B cell (primary cell): ENCODE measurements around the gene RIC1. TPM values are rescaled to one million over a fixed set of nuclear protein-coding genes. Genes with fewer than 3 reads are reported as not detected.

Experiments used
- ATAC-seq: fragments of 200-7000 bp; cut with Tn5 transposase; one replicate; pipeline ENCODE4 v1.10.0; 2021; ENCODE audit warnings: low read depth, mild to moderate bottlenecking, moderate number of reproducible peaks, moderate library complexity
- CTCF ChIA-PET: fragments of 350-600 bp; sonication (Branson Sonifier 250); formaldehyde crosslinking; loops from one replicate; lab custom pipeline; 2021; ENCODE audit warnings: antibody characterized with exemption, inconsistent platforms; lab: Charles Lee
- POLR2A ChIA-PET: fragments of 350-600 bp; sonication (Branson Sonifier 250); formaldehyde crosslinking; loops from one replicate; lab custom pipeline; 2021; ENCODE audit warnings: antibody characterized with exemption; lab: Charles Lee
- DNase-seq: peaks from one replicate; pipeline ENCODE4 v3.0.0; 2013
- H2AFZ ChIP-seq: 2 replicates; pipeline ENCODE4 v1.6.1; 2012; ENCODE audit warnings: mild to moderate bottlenecking, low read depth, low read length; ENCODE audit not compliant: insufficient read depth, poor library complexity, severe bottlenecking
- H3K27ac ChIP-seq, 2 donors: 1 replicate in 1 of 2; 2 replicates in 1 of 2; pipeline ENCODE4 v1.5.1; 2012 to 2013; ENCODE audit warnings: low read length in 2 of 2, mild to moderate bottlenecking in 2 of 2, moderate library complexity in 1 of 2
- H3K27me3 ChIP-seq, 4 experiments: fragments of 200-600 bp in 1 of 4; sonication (generic) in 1 of 4; replicated peaks in 1 of 4; 1 replicate in 2 of 4; 2 replicates in 2 of 4; pipeline versions ENCODE4 v1.6.1 to v1.7.0; 2013 to 2016; ENCODE audit warnings: low read length in 3 of 4, mild to moderate bottlenecking in 2 of 4, mixed read lengths in 1 of 4, moderate library complexity in 1 of 4; ENCODE audit not compliant: insufficient read depth in 4 of 4, control insufficient read depth in 3 of 4; ENCODE audit errors: control extremely low read depth in 1 of 4
- H3K36me3 ChIP-seq, 2 experiments: replicated peaks in 1 of 2; 1 replicate in 1 of 2; 2 replicates in 1 of 2; pipeline versions ENCODE4 v1.6.1 to v1.7.1; 2013; ENCODE audit warnings: low read length in 1 of 2; ENCODE audit not compliant: insufficient read depth in 2 of 2, control insufficient read depth in 1 of 2; ENCODE audit errors: control extremely low read depth in 1 of 2, extremely low read depth in 1 of 2
- H3K4me1 ChIP-seq, 2 donors: fragments of 200-600 bp in 1 of 2; sonication (generic) in 1 of 2; 1 replicate in 1 of 2; 2 replicates in 1 of 2; pipeline versions ENCODE4 v1.5.1 to v1.6.1; 2013 to 2017; ENCODE audit warnings: low read length in 2 of 2; ENCODE audit not compliant: control insufficient read depth in 2 of 2, insufficient read depth in 2 of 2
- H3K4me2 ChIP-seq: replicated peaks from 2 replicates; pipeline ENCODE3; 2012; ENCODE audit warnings: mild to moderate bottlenecking, low read depth, low read length; ENCODE audit not compliant: poor library complexity, severe bottlenecking
- H3K4me3 ChIP-seq, 5 experiments: fragments of 200-600 bp in 1 of 5; sonication (generic) in 1 of 5; 1 replicate in 3 of 5; 2 replicates in 2 of 5; pipeline versions ENCODE4 v1.5.1 to v1.7.0; 2011 to 2016; ENCODE audit warnings: low read length in 4 of 5, mild to moderate bottlenecking in 4 of 5, low read depth in 2 of 5, control low read depth in 1 of 5, moderate library complexity in 1 of 5; ENCODE audit not compliant: insufficient read depth in 1 of 5; ENCODE audit errors: control extremely low read depth in 1 of 5, extremely low read depth in 1 of 5
- H3K79me2 ChIP-seq: fragments of 200-600 bp; sonication (generic); one replicate; pipeline ENCODE4 v1.6.0; 2016; ENCODE audit warnings: low read length; ENCODE audit not compliant: control insufficient read depth, insufficient read depth
- H3K9ac ChIP-seq: fragments of 200-600 bp; sonication (generic); 2 replicates; pipeline ENCODE4 v1.6.1; 2017; ENCODE audit warnings: mild to moderate bottlenecking, low read length, moderate library complexity
- H3K9me3 ChIP-seq, 3 donors: one replicate each; pipeline versions ENCODE4 v1.6.1 to v1.7.1; 2013; ENCODE audit warnings: low read length in 2 of 3; ENCODE audit not compliant: control insufficient read depth in 2 of 3, insufficient read depth in 1 of 3; ENCODE audit errors: control extremely low read depth in 1 of 3
- H4K20me1 ChIP-seq: 2 replicates; pipeline ENCODE4 v1.6.0; 2012; ENCODE audit warnings: mild to moderate bottlenecking, low read length; ENCODE audit not compliant: insufficient read depth, control insufficient read depth, poor library complexity, severe bottlenecking
- H3K27ac Mint-ChIP-seq: one replicate; pipeline ENCODE4 v1.8.0; 2021; ENCODE audit warnings: mixed read lengths
- H3K27me3 Mint-ChIP-seq: one replicate; pipeline ENCODE4 v1.8.0; 2021; ENCODE audit warnings: mixed read lengths
- H3K4me1 Mint-ChIP-seq: one replicate; pipeline ENCODE4 v1.8.0; 2021; ENCODE audit warnings: mixed read lengths
- H3K4me3 Mint-ChIP-seq: one replicate; pipeline ENCODE4 v1.8.0; 2021; ENCODE audit warnings: mixed read lengths
- H3K9me3 Mint-ChIP-seq: one replicate; pipeline ENCODE4 v1.8.0; 2022; ENCODE audit warnings: mixed read lengths; ENCODE audit not compliant: insufficient read depth
- CTCF ChIP-seq: fragments of 200-600 bp; IDR thresholded peaks from one replicate; pipeline ENCODE4 v1.8.0; 2022; ENCODE audit warnings: antibody characterized with exemption, mild to moderate bottlenecking
- EZH2 ChIP-seq: IDR thresholded peaks from 2 replicates; pipeline ENCODE4 v1.6.1; 2012; ENCODE audit warnings: borderline replicate concordance, low read depth, mild to moderate bottlenecking, moderate library complexity, low read length; ENCODE audit not compliant: insufficient read depth, poor library complexity, severe bottlenecking
- WGBS: methylation state at CpG from one replicate; pipeline ENCODE4 v1.1.5; 2013; ENCODE audit warnings: missing lambda C conversion rate; ENCODE audit not compliant: insufficient coverage; 5-methylcytosine and 5-hydroxymethylcytosine counted together
- intact Hi-C: fragments of 100-400 bp; cut with micrococcal nuclease; formaldehyde crosslinking; loops from one replicate; pipeline ENCODE4 v1.10.0; 2022
- polyA plus RNA-seq: library from polyadenylated mRNA; depleted of rRNA; stranded (reverse); fragments of >200 nt; gene quantifications from 2 replicates; pipeline ENCODE4 v1.2.3, GENCODE V29; 2012
- total RNA-seq, 2 donors: library from RNA; stranded (reverse); fragments of 120-200 nt in 1 of 2; gene quantifications; 1 replicate in 1 of 2; 2 replicates in 1 of 2; pipeline versions ENCODE4 v1.2.3 to v1.2.4, GENCODE V29; 2013 to 2022

The RIC1 gene
- total and polyA plus RNA-seq, 2 donors (not counting 1 experiment from before 2014, with no cell fraction given): 20.7 to 58.8 TPM

DNA sequence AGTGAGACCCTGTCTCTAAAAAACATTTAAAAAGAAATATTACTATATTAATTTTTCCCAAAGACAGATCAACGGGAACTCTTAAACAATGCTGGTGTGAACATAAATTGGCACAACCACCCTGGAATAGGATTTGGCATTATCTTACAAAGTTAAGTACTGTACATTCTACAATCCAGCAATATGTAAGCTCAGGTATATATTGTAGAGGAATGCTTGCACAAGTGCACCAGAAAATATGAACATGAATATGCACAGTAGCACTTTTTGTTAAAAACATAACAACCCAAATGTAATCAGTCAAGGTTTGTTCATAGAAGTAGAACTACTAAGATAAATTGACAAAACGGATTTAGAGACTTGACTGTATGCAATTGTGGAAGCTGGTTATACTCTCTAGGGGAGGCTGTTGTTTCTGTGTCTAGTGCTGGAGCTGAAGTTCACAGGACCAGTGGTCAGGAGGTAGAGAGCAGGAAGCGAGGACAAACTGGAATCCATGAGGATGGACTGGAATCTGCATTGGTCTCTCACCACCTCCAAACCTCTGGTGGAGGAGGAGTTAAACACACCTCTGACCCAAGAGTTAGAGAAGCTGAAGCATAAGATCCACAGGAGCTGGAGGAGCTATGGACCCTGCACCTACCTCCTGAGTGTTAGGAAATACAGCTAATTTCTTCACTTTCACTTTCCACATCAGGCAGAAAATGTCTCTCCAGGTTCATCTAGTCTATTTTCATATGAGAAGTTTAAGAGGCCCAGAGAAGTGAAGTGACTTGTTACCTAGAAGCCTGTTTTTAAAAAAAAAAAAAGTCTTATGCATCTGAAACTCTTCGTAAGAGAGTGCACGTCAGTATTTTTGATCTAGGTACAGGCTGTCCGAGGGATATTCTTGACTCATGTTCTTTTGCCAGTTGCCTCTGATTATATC is 20.3 kb upstream of the RIC1 start:
- no peaks in the 10 kb centered on the region for H3K36me3 ChIP-seq
- TF ChIP-seq EZH2 (no peak), CTCF (no peak)
- peak overlapping the region; percentile 75 for H3K4me2 ChIP-seq
- no peaks in the 10 kb centered on the region for H3K9me3 ChIP-seq
- H3K9ac ChIP-seq: peak overlapping the region; percentile 67
- ATAC-seq (peak; percentile 78), DNase-seq (peak; percentile 52)
- 33% methylated on average over 1 of the region's 6 CpGs for WGBS
- Mint-ChIP-seq H3K27ac (peak overlapping the region; percentile 92), H3K4me3 (peak overlapping the region; percentile 89), H3K4me1 (peaks cover 37% of the 10 kb centered on the region), H3K27me3 (no peaks in the 10 kb centered on the region), H3K9me3 (no peaks in the 10 kb centered on the region)
- peak overlapping the region in 4 of 5 experiments; percentile 25 to 64 (median 49) for H3K4me3 ChIP-seq
- peaks cover 40% of the 10 kb centered on the region for H3K79me2 ChIP-seq
- intact Hi-C loops: loop anchor here (1.0 to 10.0 kb wide), 2 partner anchors 9 to 106 kb away; no protein-coding TSS in a partner anchor
- peaks cover 12 to 14% of the 10 kb centered on the region in 2 donors for H3K4me1 ChIP-seq
- ChIA-PET POLR2A (interaction anchor here (0.7 to 1.2 kb wide), 2 partner anchors 19 to 23 kb away, joined by 7 to 9 read pairs; partner anchors contain the start of gene RIC1), CTCF (interaction anchor here (0.6 to 2.4 kb wide), 9 partner anchors 8 to 422 kb away, joined by 3 to 22 read pairs (median 5); partner anchors contain the start of gene RIC1)
- H2AFZ ChIP-seq: peak overlapping the region; percentile 74
- peak overlapping the region; percentile 8 to 74 for H3K27ac ChIP-seq
- no peaks in the 10 kb centered on the region for H4K20me1 ChIP-seq
- H3K27me3 ChIP-seq: no peaks in the 10 kb centered on the region
